PFSK-1 (cell line): ENCODE data around the gene ZBED5.

Experiments
- POLR2AphosphoS5 ChIP-seq: IDR thresholded peaks from 2 replicates; pipeline ENCODE4 v1.6.1; 2012; ENCODE audit warnings: low read depth, mild to moderate bottlenecking, control low read depth, low read length, moderate library complexity
- REST ChIP-seq, 2 experiments: IDR thresholded peaks; 2 replicates each; pipeline versions ENCODE4 v1.6.1 to v1.8.0; 2011 to 2012; ENCODE audit warnings: low read depth in 2 of 2, low read length in 2 of 2, control low read depth in 1 of 2, inconsistent platforms in 1 of 2, mild to moderate bottlenecking in 1 of 2, moderate library complexity in 1 of 2; ENCODE audit not compliant: insufficient read depth in 1 of 2
- SIN3A ChIP-seq: IDR thresholded peaks from 2 replicates; pipeline ENCODE4 v1.6.1; 2012; ENCODE audit warnings: mild to moderate bottlenecking, low read length, moderate library complexity, borderline replicate concordance; ENCODE audit not compliant: insufficient read depth
- TAF1 ChIP-seq: IDR thresholded peaks from 2 replicates; pipeline ENCODE4 v1.6.1; 2012; ENCODE audit warnings: low read length, control low read depth, borderline replicate concordance; ENCODE audit not compliant: insufficient read depth

GRCh38 chr11:10857709-10858438 is at the start of gene ZBED5:
- TF ChIP-seq POLR2AphosphoS5: peak; percentile 89
- TF ChIP-seq TAF1: no peak
- TF ChIP-seq REST (IDR thresholded peaks at IDR 0.05; ENCODE audit: insufficient read depth in 1 of 2, low read depth in 2 of 2, low read length in 2 of 2): 0 out of 4 replicates have a peak, but pooled peaks of 1 of the 2 experiments have one; percentile 5
- TF ChIP-seq SIN3A: 0 out of 2 replicates have a peak, but pooled peaks have one; percentile 42
